Left ventricle myocardium inferior (tissue), 1 donor: ENCODE data around the gene RAI1. TPM values are rescaled to one million over a fixed set of nuclear protein-coding genes. Genes with fewer than 3 reads are reported as not detected.

Experiments
- DNase-seq: peaks from one replicate; pipeline ENCODE4 v3.0.0-alpha.2; 2020
- H3K27ac ChIP-seq: fragments of 200-600 bp; replicated peaks from 2 replicates; pipeline ENCODE4 v1.8.0; 2021
- H3K27me3 ChIP-seq: fragments of 200-600 bp; 2 replicates; pipeline ENCODE4 v1.8.0; 2021; ENCODE audit warnings: low read depth
- H3K36me3 ChIP-seq: fragments of 200-600 bp; 2 replicates; pipeline ENCODE4 v1.8.0; 2021
- H3K4me1 ChIP-seq: fragments of 200-600 bp; 2 replicates; pipeline ENCODE4 v1.8.0; 2021
- H3K4me3 ChIP-seq: fragments of 200-600 bp; 2 replicates; pipeline ENCODE4 v1.8.0; 2021; ENCODE audit warnings: mild to moderate bottlenecking, moderate library complexity
- H3K9me3 ChIP-seq: fragments of 200-600 bp; replicated peaks from 2 replicates; pipeline ENCODE4 v1.8.0; 2021
- intact Hi-C: fragments of 100-400 bp; cut with micrococcal nuclease; formaldehyde crosslinking; loops from one replicate; pipeline ENCODE4 v1.11.0; 2022
- total RNA-seq: library from RNA; stranded (reverse); fragmentation: NEBNext Ultra II Directional; extraction: Animal tissue kit (Norgen Biotek cat#: 25700); gene quantifications from one replicate; pipeline ENCODE4 v1.2.1, GENCODE V29; 2021
- TF ChIP-seq, protein P1 (sequence below): fragments of 200-600 bp; IDR thresholded peaks from 2 replicates; pipeline ENCODE4 v1.8.0; 2021; ENCODE audit warnings: antibody characterized with exemption, mild to moderate bottlenecking, borderline replicate concordance
- donor health status: DM: no; HTN: yes; CAD: no; lungs with severe emphysema.

Gene RAI1
- total RNA-seq, 1 donor from 2014 or later, result 22.5 TPM

DNA sequence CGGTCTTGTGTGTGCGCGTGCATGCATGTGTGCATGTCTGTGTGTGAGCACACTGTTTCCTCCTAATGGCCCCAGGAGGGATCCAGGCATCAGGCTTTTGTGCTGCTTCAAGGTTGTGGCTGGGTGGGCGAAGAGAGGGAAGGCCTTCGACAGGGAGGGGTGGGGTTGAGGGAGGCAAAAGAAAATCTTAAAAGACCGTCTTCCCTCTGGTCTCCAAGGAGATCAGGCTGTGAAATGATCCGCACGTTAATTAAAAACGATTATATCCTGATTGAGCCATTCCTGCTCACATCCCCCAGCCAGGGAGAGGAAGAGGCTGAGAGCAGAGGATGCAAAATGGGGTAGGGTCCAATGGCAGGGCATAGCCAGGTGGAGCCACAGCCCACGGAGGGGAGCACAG lies 46.9 kb downstream of the RAI1 start:
- TF ChIP-seq, protein P1, sequence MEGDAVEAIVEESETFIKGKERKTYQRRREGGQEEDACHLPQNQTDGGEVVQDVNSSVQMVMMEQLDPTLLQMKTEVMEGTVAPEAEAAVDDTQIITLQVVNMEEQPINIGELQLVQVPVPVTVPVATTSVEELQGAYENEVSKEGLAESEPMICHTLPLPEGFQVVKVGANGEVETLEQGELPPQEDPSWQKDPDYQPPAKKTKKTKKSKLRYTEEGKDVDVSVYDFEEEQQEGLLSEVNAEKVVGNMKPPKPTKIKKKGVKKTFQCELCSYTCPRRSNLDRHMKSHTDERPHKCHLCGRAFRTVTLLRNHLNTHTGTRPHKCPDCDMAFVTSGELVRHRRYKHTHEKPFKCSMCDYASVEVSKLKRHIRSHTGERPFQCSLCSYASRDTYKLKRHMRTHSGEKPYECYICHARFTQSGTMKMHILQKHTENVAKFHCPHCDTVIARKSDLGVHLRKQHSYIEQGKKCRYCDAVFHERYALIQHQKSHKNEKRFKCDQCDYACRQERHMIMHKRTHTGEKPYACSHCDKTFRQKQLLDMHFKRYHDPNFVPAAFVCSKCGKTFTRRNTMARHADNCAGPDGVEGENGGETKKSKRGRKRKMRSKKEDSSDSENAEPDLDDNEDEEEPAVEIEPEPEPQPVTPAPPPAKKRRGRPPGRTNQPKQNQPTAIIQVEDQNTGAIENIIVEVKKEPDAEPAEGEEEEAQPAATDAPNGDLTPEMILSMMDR, result no peak
- H3K27ac ChIP-seq, result no peak overlapping the region
- H3K4me3 ChIP-seq, result no peak overlapping the region
- no peaks in the 10 kb centered on the region for H3K36me3 ChIP-seq
- DNase-seq, result no peak
- no peaks in the 10 kb centered on the region for H3K9me3 ChIP-seq
- no peaks in the 10 kb centered on the region for H3K27me3 ChIP-seq
- intact Hi-C loops, result no loop called here
- peaks cover 80% of the 10 kb centered on the region for H3K4me1 ChIP-seq

DNA sequence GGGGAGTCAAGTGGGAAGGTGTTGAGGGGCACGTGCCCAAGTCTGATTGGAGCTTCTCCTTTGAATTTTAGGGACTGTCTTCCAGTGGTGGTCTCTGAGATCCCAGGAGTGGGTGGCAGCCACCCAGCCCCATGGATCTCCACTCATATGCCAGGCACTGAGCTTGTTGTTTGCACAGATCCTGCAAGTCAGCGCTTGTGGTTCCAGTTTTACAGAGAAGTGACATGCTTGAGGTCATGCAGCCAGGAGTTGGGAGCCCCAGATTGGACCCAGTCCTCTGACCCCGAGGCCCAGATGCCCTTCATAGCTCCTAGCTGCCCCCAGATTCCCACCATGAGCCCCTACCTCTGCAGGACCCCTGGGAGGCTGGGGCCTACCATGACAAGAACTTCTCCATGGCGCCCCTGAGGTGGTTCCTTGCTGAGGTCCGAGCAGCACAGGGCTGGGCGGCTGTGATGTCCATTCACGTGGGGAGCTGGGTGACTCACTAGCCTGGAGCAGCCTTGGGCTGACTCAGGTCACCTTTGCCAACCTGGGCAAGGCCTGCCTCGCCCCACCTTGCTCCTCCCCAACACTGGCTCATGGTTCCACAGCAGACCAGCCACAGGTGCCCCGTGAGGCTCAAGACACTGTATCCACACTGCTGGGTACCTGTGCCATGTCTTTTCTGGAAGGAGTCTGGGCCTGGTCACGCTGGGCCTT lies 47.4 kb downstream of the RAI1 start:
- Histone ChIP-seq H3K4me1 (peaks cover 80% of the 10 kb centered on the region), H3K27ac (no peak overlapping the region), H3K27me3 (no peaks in the 10 kb centered on the region), H3K36me3 (no peaks in the 10 kb centered on the region), H3K9me3 (no peaks in the 10 kb centered on the region), H3K4me3 (no peak overlapping the region)
- DNase-seq, result no peak
- intact Hi-C loops, result no loop called here
- TF ChIP-seq, protein P1, result no peak

DNA sequence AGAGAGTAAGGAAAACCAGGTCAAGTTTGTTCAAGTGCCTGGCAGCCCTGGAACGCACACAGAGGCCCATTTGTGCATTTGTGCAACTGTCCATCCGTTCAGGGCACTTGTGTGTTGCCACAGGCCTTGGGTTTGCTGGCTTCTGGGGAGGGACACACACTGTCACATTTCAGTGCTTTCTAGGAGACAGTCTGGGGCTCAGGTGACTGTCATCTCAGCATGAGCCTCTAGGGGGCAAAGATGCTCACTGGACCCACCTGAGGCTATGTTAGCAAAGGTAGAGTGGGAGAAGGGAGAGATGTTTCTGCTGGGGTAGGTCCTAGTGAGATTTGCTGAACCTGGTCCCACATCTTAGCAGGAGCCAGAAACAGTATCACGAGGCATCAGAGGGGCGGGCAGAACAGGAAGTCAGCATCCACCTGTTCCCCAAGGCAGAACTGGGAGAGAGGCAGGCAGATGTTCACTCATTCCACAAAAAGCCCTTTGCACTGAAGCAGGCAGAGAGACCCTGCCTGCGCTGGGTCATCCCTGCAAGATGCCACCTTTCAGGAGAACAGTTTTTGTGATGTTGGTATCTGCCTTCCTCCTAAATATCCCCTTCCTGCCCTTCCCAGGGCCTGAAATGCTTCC lies 48.5 kb downstream of the RAI1 start:
- no peaks in the 10 kb centered on the region for H3K9me3 ChIP-seq
- intact Hi-C loops, result no loop called here
- TF ChIP-seq, protein P1, result peak; percentile 63
- peak overlapping the region; percentile 59 for H3K27ac ChIP-seq
- H3K4me1 ChIP-seq, result peaks cover 72% of the 10 kb centered on the region
- H3K4me3 ChIP-seq, result no peak overlapping the region
- no peaks in the 10 kb centered on the region for H3K36me3 ChIP-seq
- no peaks in the 10 kb centered on the region for H3K27me3 ChIP-seq
- no peak for DNase-seq

DNA sequence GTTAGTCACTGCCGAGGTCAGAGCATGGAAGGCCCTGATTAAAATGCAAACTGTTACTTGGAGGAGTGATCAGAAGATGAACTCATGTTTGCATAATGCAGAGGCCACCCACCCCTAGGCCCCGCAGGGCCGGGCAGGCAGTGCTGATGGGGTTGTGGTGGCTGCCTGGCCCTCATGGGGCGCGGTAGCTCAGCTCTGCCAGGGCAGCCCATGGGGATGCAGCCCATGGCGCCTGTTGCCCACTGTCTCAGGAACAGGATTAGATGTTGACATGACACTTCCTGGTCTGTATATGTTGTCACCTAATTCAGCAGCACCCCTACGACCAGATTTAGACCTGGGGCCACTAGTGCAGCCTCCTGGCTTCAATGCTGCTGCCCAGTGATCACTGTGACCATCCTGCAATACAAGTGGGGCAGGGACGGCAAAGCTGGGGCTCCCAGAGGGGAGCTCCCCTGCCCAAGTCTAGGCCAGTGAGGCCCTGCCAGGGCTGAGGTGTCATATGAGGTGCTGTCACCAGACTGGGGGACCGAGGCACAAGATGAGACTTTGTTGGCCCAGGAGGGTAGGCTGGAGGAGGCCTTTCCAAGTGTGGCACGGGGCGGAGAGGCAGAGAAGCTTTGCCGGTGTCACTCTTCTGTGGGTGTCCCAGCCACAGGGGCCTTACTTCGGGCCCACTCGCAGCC lies 49.1 kb downstream of the RAI1 start:
- TF ChIP-seq, protein P1, result no peak
- H3K4me3 ChIP-seq, result no peak overlapping the region
- H3K36me3 ChIP-seq, result no peaks in the 10 kb centered on the region
- intact Hi-C loops, result no loop called here
- H3K27ac ChIP-seq, result peak overlapping the region; percentile 59
- H3K9me3 ChIP-seq, result no peaks in the 10 kb centered on the region
- H3K27me3 ChIP-seq, result no peaks in the 10 kb centered on the region
- DNase-seq, result no peak
- peaks cover 65% of the 10 kb centered on the region for H3K4me1 ChIP-seq

DNA sequence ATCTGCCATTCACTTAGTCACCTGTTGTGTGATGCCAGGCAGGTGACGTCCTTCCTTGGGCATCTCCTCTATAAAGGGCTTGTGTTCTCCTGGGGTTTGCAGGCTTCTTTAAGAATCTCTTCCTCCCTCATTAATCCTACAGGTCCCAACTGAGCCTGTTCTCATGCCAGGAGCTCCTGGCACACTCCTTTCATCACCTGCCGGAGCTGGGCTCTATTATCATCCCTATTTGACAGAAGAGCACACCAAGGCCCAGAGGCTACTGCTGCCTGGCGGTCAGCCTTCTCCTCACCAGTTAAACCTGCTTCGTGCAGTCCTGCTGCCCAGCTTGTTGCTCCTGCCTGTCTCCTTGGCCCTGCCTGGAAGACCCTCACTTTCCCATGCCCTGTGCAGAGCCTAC lies 51.2 kb downstream of the RAI1 start:
- Histone ChIP-seq H3K4me3 (no peak overlapping the region), H3K27me3 (no peaks in the 10 kb centered on the region), H3K27ac (peak overlapping the region; percentile 50), H3K36me3 (no peaks in the 10 kb centered on the region), H3K9me3 (no peaks in the 10 kb centered on the region), H3K4me1 (peaks cover 72% of the 10 kb centered on the region)
- TF ChIP-seq, protein P1, result no peak
- intact Hi-C loops, result no loop called here
- DNase-seq, result no peak
